ENCODE data around the gene ELANE.

Gene ELANE

Small RNA genes within 50 kb of the gene (microRNA-seq; reads per million reads assigned to microRNA genes)
- gene MIR3187 (38.6 reads per million, percentile 56 among the genes with 10 or more reads in this experiment), gene MIR4745 (7.8 reads per million, percentile 25 among the genes with 10 or more reads in this experiment)
